Measurements from ENCODE around the gene CYP1B1.

DNA sequence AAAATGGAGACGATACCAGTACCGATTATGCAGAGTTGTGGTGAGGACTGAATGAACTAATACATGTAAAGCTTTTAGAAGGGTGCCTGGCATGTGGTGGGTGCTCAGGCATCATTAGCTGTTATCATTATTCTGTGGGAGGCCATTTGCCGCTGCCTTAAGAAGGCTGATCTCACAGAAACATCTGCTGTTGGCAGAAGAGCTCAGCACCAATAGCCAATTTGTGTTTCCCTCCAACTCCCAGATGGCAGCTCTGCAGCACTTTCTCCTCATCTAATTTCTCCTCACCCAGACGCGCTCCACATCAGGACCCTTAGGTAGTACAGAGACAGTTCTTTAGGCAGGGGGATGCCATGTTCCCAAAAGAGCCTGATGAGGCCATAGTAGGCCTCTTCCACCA, 15.8 kb upstream of the CYP1B1 start:
- TF ChIP-seq, protein P1, sequence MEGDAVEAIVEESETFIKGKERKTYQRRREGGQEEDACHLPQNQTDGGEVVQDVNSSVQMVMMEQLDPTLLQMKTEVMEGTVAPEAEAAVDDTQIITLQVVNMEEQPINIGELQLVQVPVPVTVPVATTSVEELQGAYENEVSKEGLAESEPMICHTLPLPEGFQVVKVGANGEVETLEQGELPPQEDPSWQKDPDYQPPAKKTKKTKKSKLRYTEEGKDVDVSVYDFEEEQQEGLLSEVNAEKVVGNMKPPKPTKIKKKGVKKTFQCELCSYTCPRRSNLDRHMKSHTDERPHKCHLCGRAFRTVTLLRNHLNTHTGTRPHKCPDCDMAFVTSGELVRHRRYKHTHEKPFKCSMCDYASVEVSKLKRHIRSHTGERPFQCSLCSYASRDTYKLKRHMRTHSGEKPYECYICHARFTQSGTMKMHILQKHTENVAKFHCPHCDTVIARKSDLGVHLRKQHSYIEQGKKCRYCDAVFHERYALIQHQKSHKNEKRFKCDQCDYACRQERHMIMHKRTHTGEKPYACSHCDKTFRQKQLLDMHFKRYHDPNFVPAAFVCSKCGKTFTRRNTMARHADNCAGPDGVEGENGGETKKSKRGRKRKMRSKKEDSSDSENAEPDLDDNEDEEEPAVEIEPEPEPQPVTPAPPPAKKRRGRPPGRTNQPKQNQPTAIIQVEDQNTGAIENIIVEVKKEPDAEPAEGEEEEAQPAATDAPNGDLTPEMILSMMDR (IDR thresholded peaks at IDR 0.05), result no peak
- TF ChIP-seq POLR2A (IDR thresholded peaks at IDR 0.05) (no peak), POLR2AphosphoS5 (IDR thresholded peaks at IDR 0.05) (no peak)

Data from prostate gland (tissue), 2 donors.